ENCODE results near the gene EMCN. TPM values are rescaled to one million over a fixed set of nuclear protein-coding genes. Genes with fewer than 3 reads are reported as not detected.
"Not testable (repeated sequence)": the region's sequence is repeated elsewhere in the genome, so short reads cannot be mapped to it uniquely, and the experiment has no call there.

EMCN gene
- total RNA-seq, 1 donor from 2014 or later, result not detected

DNA sequence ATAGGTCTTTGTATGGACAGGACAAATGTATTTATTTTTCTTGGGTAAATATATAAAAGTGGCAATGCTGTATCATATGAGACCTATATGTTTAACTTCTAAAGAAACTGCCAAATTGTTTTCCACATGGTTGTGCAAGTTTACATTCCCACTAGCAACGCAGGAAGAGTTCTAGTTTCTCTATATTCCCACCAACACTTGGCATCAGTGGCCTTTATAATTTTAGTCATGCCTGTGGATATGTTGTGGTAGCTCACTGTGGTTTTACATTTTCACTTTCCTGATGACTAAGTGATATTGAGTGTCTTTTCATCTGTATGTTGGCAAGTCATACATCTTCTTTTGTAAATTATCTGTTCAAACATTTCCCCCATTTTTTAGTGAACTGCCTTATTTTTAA is 126.0 kb downstream of the EMCN start:
- H3K4me2 ChIP-seq (ENCODE audit: low read length), result no peak overlapping the region
- H3K79me2 ChIP-seq (ENCODE audit: insufficient read depth, low read length), result no peaks in the 10 kb centered on the region
- H3K4me3 ChIP-seq (ENCODE audit: insufficient read depth, low read depth, low read length), result no peak overlapping the region
- Mint-ChIP-seq H3K9me3 (ENCODE audit: unreplicated experiment) (no peaks in the 10 kb centered on the region), H3K27ac (ENCODE audit: unreplicated experiment) (no peak overlapping the region), H3K27me3 (ENCODE audit: low read depth, unreplicated experiment) (peaks cover 5% of the 10 kb centered on the region), H3K4me1 (ENCODE audit: low read depth, unreplicated experiment) (peaks cover 7% of the 10 kb centered on the region), H3K36me3 (ENCODE audit: low read depth, unreplicated experiment) (no peaks in the 10 kb centered on the region), H3K4me3 (ENCODE audit: unreplicated experiment) (no peak overlapping the region)
- no peaks in the 10 kb centered on the region for H3K36me3 ChIP-seq (ENCODE audit: insufficient read depth, low read length)
- H3K9me3 ChIP-seq (ENCODE audit: insufficient read depth, low read depth, low read length), result no peaks in the 10 kb centered on the region
- TF ChIP-seq EZH2 (IDR thresholded peaks at IDR 0.05; ENCODE audit: insufficient read depth, low read length), result no peak
- no peak for TF ChIP-seq CTCF (IDR thresholded peaks at IDR 0.05; ENCODE audit: insufficient read depth, low read depth, low read length)
- no peaks in the 10 kb centered on the region for H3K4me1 ChIP-seq (ENCODE audit: insufficient read depth, low read length)
- FAIRE-seq (no peak), DNase-seq (ENCODE audit: low read depth) (peak; percentile 80)
- H3K9ac ChIP-seq (ENCODE audit: low read length), result no peak overlapping the region
- H3K27ac ChIP-seq (ENCODE audit: low read depth, low read length), result no peak overlapping the region
- no peak overlapping the region for H2AFZ ChIP-seq (ENCODE audit: low read depth, low read length)
- peaks cover 5% of the 10 kb centered on the region for H3K27me3 ChIP-seq (ENCODE audit: insufficient read depth, low read length)
- no peaks in the 10 kb centered on the region for H4K20me1 ChIP-seq (ENCODE audit: insufficient read depth, low read length)

- H2AFZ ChIP-seq (ENCODE audit: low read depth, low read length), result no peak overlapping the region
- H3K27ac ChIP-seq (ENCODE audit: low read depth, low read length), result no peak overlapping the region
- H3K79me2 ChIP-seq (ENCODE audit: insufficient read depth, low read length), result no peaks in the 10 kb centered on the region
- no peaks in the 10 kb centered on the region for H3K9me3 Mint-ChIP-seq (ENCODE audit: unreplicated experiment)
- DNase-seq (ENCODE audit: low read depth), result no peak
- no peak for FAIRE-seq
- no peak overlapping the region for H3K4me2 ChIP-seq (ENCODE audit: low read length)
- H3K27me3 Mint-ChIP-seq (ENCODE audit: low read depth, unreplicated experiment), result peaks cover 5% of the 10 kb centered on the region
- no peak overlapping the region for H3K4me3 ChIP-seq (ENCODE audit: insufficient read depth, low read depth, low read length)
- peaks cover 7% of the 10 kb centered on the region for H3K4me1 Mint-ChIP-seq (ENCODE audit: low read depth, unreplicated experiment)
- H3K4me3 Mint-ChIP-seq (ENCODE audit: unreplicated experiment), result no peak overlapping the region
- H3K27ac Mint-ChIP-seq (ENCODE audit: unreplicated experiment), result no peak overlapping the region
- no peaks in the 10 kb centered on the region for H3K9me3 ChIP-seq (ENCODE audit: insufficient read depth, low read depth, low read length)
- H3K9ac ChIP-seq (ENCODE audit: low read length), result no peak overlapping the region
- H3K36me3 ChIP-seq (ENCODE audit: insufficient read depth, low read length), result no peaks in the 10 kb centered on the region
- H3K4me1 ChIP-seq (ENCODE audit: insufficient read depth, low read length), result no peaks in the 10 kb centered on the region
- no peaks in the 10 kb centered on the region for H3K36me3 Mint-ChIP-seq (ENCODE audit: low read depth, unreplicated experiment)
- H3K27me3 ChIP-seq (ENCODE audit: insufficient read depth, low read length), result peaks cover 5% of the 10 kb centered on the region
- H4K20me1 ChIP-seq (ENCODE audit: insufficient read depth, low read length), result no peaks in the 10 kb centered on the region
- no peak for TF ChIP-seq CTCF (IDR thresholded peaks at IDR 0.05; ENCODE audit: insufficient read depth, low read depth, low read length)
- TF ChIP-seq EZH2 (IDR thresholded peaks at IDR 0.05; ENCODE audit: insufficient read depth, low read length), result no peak
These were observed 126.7 kb downstream of the EMCN start for GRCh38 chr4:100391086-100391485.

GRCh38 chr4:100386270-100386669 is 131.6 kb downstream of the EMCN start:
- Mint-ChIP-seq H3K27me3 (ENCODE audit: low read depth, unreplicated experiment) (peaks cover 6% of the 10 kb centered on the region), H3K27ac (ENCODE audit: unreplicated experiment) (no peak overlapping the region), H3K9me3 (ENCODE audit: unreplicated experiment) (no peaks in the 10 kb centered on the region), H3K36me3 (ENCODE audit: low read depth, unreplicated experiment) (no peaks in the 10 kb centered on the region), H3K4me3 (ENCODE audit: unreplicated experiment) (no peak overlapping the region), H3K4me1 (ENCODE audit: low read depth, unreplicated experiment) (peaks cover 1% of the 10 kb centered on the region)
- H4K20me1 ChIP-seq (ENCODE audit: insufficient read depth, low read length), result no peaks in the 10 kb centered on the region
- H3K27ac ChIP-seq (ENCODE audit: low read depth, low read length), result no peak overlapping the region
- H3K4me3 ChIP-seq (ENCODE audit: insufficient read depth, low read depth, low read length), result no peak overlapping the region
- no peaks in the 10 kb centered on the region for H3K79me2 ChIP-seq (ENCODE audit: insufficient read depth, low read length)
- H3K27me3 ChIP-seq (ENCODE audit: insufficient read depth, low read length), result no peaks in the 10 kb centered on the region
- H2AFZ ChIP-seq (ENCODE audit: low read depth, low read length), result no peak overlapping the region
- FAIRE-seq (no peak), DNase-seq (ENCODE audit: low read depth) (no peak)
- H3K9ac ChIP-seq (ENCODE audit: low read length), result no peak overlapping the region
- TF ChIP-seq CTCF (IDR thresholded peaks at IDR 0.05; ENCODE audit: insufficient read depth, low read depth, low read length), result no peak
- no peak for TF ChIP-seq EZH2 (IDR thresholded peaks at IDR 0.05; ENCODE audit: insufficient read depth, low read length)
- H3K4me1 ChIP-seq (ENCODE audit: insufficient read depth, low read length), result no peaks in the 10 kb centered on the region
- no peak overlapping the region for H3K4me2 ChIP-seq (ENCODE audit: low read length)
- H3K36me3 ChIP-seq (ENCODE audit: insufficient read depth, low read length), result no peaks in the 10 kb centered on the region
- H3K9me3 ChIP-seq (ENCODE audit: insufficient read depth, low read depth, low read length), result no peaks in the 10 kb centered on the region

DNA sequence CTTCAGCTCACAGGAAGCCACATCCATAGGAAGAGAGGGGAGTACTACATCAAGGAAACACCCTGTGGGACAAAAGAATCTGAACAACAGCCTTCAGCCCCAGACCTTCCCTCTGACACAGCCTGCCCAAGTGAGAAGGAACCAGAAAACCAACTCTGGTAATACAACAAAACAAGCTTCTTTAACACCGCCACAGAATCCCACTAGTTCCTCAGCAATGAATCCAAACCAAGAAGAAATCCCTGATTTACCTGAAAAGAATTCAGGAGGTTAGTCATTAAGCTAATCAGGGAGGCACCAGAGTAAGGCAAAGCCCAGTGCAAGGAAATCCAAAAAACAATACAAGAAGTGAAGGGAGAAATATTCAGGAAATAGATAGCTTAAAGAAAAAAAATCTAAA is 137.4 kb downstream of the EMCN start:
- H2AFZ ChIP-seq (ENCODE audit: low read depth, low read length); H3K4me3 Mint-ChIP-seq (ENCODE audit: unreplicated experiment); H4K20me1 ChIP-seq (ENCODE audit: insufficient read depth, low read length); H3K9me3 ChIP-seq (ENCODE audit: insufficient read depth, low read depth, low read length); H3K4me1 Mint-ChIP-seq (ENCODE audit: low read depth, unreplicated experiment); H3K27ac Mint-ChIP-seq (ENCODE audit: unreplicated experiment); H3K36me3 Mint-ChIP-seq (ENCODE audit: low read depth, unreplicated experiment); H3K9me3 Mint-ChIP-seq (ENCODE audit: unreplicated experiment); H3K4me2 ChIP-seq (ENCODE audit: low read length); H3K27ac ChIP-seq (ENCODE audit: low read depth, low read length); H3K27me3 Mint-ChIP-seq (ENCODE audit: low read depth, unreplicated experiment); DNase-seq (ENCODE audit: low read depth); H3K36me3 ChIP-seq (ENCODE audit: insufficient read depth, low read length); H3K9ac ChIP-seq (ENCODE audit: low read length); FAIRE-seq; H3K4me3 ChIP-seq (ENCODE audit: insufficient read depth, low read depth, low read length); H3K4me1 ChIP-seq (ENCODE audit: insufficient read depth, low read length); H3K27me3 ChIP-seq (ENCODE audit: insufficient read depth, low read length); H3K79me2 ChIP-seq (ENCODE audit: insufficient read depth, low read length): not testable (repeated sequence)
